ENCODE results near the gene TMEM94. TPM values are rescaled to one million over a fixed set of nuclear protein-coding genes. Genes with fewer than 3 reads are reported as not detected.

TMEM94 gene
- total RNA-seq, 2 donors from 2014 or later = 57.1 to 83.4 TPM

DNA sequence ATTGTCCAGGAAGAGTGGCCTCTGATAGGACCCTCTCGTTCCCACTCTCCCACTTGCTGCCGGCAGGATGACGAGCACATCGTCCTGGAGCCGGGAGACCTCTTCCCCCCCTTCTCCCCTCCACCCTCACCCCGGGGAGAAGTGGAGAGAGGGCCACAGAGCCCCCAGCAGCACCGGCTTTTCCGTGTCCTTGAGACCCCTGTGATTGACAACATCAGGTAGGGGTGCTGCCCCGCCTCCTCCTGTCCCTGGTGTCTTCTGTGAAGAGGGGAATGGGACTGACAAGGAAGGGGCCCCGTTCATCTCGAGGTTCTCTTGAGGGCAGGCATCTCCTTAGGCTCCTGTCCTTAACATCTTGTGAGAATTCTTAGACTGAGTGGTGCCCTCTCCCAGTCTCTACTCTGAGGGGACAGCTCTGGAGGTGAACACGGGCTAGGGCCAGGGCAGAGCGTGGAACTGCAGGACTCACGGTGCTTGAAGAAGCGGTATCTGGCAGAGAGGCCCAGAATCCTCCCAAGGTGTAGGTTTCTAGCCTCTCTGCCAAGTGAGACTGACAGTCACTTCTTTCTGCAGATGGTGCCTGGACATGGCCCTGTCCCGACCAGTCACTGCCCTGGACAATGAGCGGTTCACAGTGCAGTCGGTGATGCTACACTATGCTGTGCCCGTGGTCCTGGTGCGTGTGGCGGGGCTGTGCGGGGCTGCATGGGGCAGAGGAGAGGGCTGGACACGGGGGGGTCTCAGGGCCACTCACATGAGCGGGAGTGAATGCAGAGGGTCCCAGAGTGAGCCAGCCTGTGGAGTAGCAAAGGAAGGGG, 32.5 kb downstream of the TMEM94 start:
- no peak for ATAC-seq (ENCODE audit: insufficient number of reproducible peaks, low FRiP score, low read depth)
- TF ChIP-seq, protein P1, sequence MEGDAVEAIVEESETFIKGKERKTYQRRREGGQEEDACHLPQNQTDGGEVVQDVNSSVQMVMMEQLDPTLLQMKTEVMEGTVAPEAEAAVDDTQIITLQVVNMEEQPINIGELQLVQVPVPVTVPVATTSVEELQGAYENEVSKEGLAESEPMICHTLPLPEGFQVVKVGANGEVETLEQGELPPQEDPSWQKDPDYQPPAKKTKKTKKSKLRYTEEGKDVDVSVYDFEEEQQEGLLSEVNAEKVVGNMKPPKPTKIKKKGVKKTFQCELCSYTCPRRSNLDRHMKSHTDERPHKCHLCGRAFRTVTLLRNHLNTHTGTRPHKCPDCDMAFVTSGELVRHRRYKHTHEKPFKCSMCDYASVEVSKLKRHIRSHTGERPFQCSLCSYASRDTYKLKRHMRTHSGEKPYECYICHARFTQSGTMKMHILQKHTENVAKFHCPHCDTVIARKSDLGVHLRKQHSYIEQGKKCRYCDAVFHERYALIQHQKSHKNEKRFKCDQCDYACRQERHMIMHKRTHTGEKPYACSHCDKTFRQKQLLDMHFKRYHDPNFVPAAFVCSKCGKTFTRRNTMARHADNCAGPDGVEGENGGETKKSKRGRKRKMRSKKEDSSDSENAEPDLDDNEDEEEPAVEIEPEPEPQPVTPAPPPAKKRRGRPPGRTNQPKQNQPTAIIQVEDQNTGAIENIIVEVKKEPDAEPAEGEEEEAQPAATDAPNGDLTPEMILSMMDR (IDR thresholded peaks at IDR 0.05) = no peak

DNA sequence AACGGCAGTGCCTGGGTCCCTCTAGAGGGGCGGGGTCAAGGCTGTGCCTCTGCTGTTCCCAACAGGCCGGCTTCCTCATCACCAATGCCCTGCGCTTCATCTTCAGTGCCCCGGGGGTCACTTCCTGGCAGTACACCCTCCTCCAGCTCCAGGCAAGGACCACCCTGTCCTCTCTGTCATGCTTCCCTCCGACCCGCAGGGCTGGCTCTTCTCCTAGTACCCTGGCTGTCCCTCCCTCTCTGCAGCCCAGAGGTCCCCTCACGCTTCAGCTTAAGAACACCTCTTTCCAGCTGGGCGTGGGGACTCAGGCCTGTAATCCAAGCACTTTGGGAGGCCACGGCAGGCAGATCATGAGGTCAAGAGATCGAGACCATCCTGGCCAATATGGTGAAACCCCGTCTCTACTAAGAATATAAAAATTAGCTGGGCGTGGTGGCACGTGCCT, 33.1 kb downstream of the TMEM94 start:
- ATAC-seq (ENCODE audit: insufficient number of reproducible peaks, low FRiP score, low read depth) (no peak), DNase-seq (ENCODE audit: low spot score) (no peak)
- Histone ChIP-seq H3K4me3 (no peak overlapping the region), H3K36me3 (peaks cover 32% of the 10 kb centered on the region), H3K27ac (no peak overlapping the region), H3K27me3 (replicated peaks; ENCODE audit: insufficient read depth) (no peaks in the 10 kb centered on the region), H3K9me3 (no peaks in the 10 kb centered on the region), H3K4me1 (ENCODE audit: control insufficient read depth in 1 of 2, low read depth in 2 of 2) (peaks cover 0 to 25% of the 10 kb centered on the region in 2 donors)
- TF ChIP-seq, protein P1 (IDR thresholded peaks at IDR 0.05) = no peak

More for the DNA sequence above, 32.5 kb downstream of the TMEM94 start:
- Histone ChIP-seq H3K9me3 (no peaks in the 10 kb centered on the region), H3K4me3 (no peak overlapping the region), H3K36me3 (peaks cover 26% of the 10 kb centered on the region), H3K27ac (no peak overlapping the region), H3K4me1 (ENCODE audit: control insufficient read depth in 1 of 2, low read depth in 2 of 2) (peaks cover 0 to 25% of the 10 kb centered on the region in 2 donors), H3K27me3 (replicated peaks; ENCODE audit: insufficient read depth) (no peaks in the 10 kb centered on the region)
- DNase-seq (ENCODE audit: low spot score) = no peak

GRCh38 chr17:75490173-75490743, 33.8 kb downstream of the TMEM94 start:
- TF ChIP-seq, protein P1 (IDR thresholded peaks at IDR 0.05) = no peak
- ATAC-seq (ENCODE audit: insufficient number of reproducible peaks, low FRiP score, low read depth) = no peak

GRCh38 chr17:75490953-75491649, 34.7 kb downstream of the TMEM94 start:
- H3K4me1 ChIP-seq (ENCODE audit: control insufficient read depth in 1 of 2, low read depth in 2 of 2) = peaks cover 0 to 25% of the 10 kb centered on the region in 2 donors
- TF ChIP-seq, protein P1 (IDR thresholded peaks at IDR 0.05) = no peak
- ATAC-seq (ENCODE audit: insufficient number of reproducible peaks, low FRiP score, low read depth) (no peak), DNase-seq (ENCODE audit: low spot score) (no peak)
- no peaks in the 10 kb centered on the region for H3K27me3 ChIP-seq (replicated peaks; ENCODE audit: insufficient read depth)
- H3K27ac ChIP-seq = no peak overlapping the region
- H3K36me3 ChIP-seq = peaks cover 46% of the 10 kb centered on the region
- no peak overlapping the region for H3K4me3 ChIP-seq
- no peaks in the 10 kb centered on the region for H3K9me3 ChIP-seq

More at GRCh38 chr17:75490173-75490743, 33.8 kb downstream of the TMEM94 start:
- no peak for DNase-seq (ENCODE audit: low spot score)
- H3K4me3 ChIP-seq = no peak overlapping the region
- H3K4me1 ChIP-seq (ENCODE audit: control insufficient read depth in 1 of 2, low read depth in 2 of 2) = peaks cover 0 to 25% of the 10 kb centered on the region in 2 donors
- H3K9me3 ChIP-seq = no peaks in the 10 kb centered on the region
- no peaks in the 10 kb centered on the region for H3K27me3 ChIP-seq (replicated peaks; ENCODE audit: insufficient read depth)
- H3K27ac ChIP-seq = peak overlapping the region in 1 of 2 donors; percentile 32
- H3K36me3 ChIP-seq = peaks cover 39% of the 10 kb centered on the region

DNA sequence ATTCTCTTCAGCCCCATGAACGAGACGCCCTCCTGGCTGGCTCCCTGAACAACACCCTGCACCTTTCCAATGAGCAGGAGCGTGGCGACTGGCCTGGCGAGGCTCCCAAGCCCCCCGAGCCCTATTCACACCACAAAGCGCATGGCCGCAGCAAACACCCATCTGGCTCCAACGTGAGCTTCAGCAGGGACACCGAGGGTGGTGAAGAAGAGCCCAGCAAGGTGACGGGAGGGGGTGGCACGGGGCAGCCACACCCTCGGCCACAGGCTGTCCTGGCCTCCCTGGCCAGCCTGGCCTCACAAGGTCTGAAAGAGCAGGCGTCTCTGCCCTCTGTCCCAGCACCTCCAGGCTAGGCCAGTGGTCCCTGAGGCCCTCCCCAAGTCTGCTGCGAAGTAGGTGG, 35.2 kb downstream of the TMEM94 start:
- Histone ChIP-seq H3K4me3 (no peak overlapping the region), H3K9me3 (no peaks in the 10 kb centered on the region), H3K27ac (no peak overlapping the region), H3K36me3 (peaks cover 52% of the 10 kb centered on the region), H3K4me1 (ENCODE audit: control insufficient read depth in 1 of 2, low read depth in 2 of 2) (peaks cover 0 to 24% of the 10 kb centered on the region in 2 donors), H3K27me3 (replicated peaks; ENCODE audit: insufficient read depth) (no peaks in the 10 kb centered on the region)
- ATAC-seq (ENCODE audit: insufficient number of reproducible peaks, low FRiP score, low read depth) = no peak
- no peak for DNase-seq (ENCODE audit: low spot score)
- TF ChIP-seq, protein P1 (IDR thresholded peaks at IDR 0.05) = no peak
